Measurements from ENCODE around the gene GSTT2B. TPM values are rescaled to one million over a fixed set of nuclear protein-coding genes. Genes with fewer than 3 reads are reported as not detected.

The GSTT2B gene
- total and polyA plus RNA-seq, 10 of the 15 experiments (the other 5 are each of a cell fraction or from before 2014, with no cell fraction given): 0.15 to 0.29 (median 0.21) TPM; not detected in 7

DNA sequence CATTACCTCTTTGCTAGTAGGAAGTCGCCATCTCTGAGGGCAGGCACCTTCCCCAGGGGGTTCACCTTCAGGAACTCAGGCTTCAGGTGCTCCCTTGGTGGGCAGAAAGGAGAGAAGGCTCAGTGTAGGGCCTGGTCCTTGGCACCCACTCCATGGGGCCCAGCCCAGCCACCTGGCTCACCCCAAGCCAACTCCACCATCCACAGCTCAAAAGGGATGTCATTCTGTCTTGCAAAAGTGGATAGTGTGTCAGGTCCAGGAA is 47.0 kb upstream of the GSTT2B start:
- Histone ChIP-seq H3K27ac (ENCODE audit: control insufficient read depth, insufficient read depth) (no peak overlapping the region), H3K9ac (ENCODE audit: control insufficient read depth, insufficient read depth, low read length) (no peak overlapping the region), H3K4me1 (ENCODE audit: control insufficient read depth, insufficient read depth, low read length) (no peaks in the 10 kb centered on the region), H3K27me3 (replicated peaks in 1 of 2; ENCODE audit: control insufficient read depth in 2 of 2, insufficient read depth in 2 of 2, low read length in 1 of 2) (no peaks in the 10 kb centered on the region), H3K36me3 (ENCODE audit: control insufficient read depth in 2 of 2, insufficient read depth in 2 of 2, low read length in 1 of 2) (no peaks in the 10 kb centered on the region), H3K79me2 (ENCODE audit: control insufficient read depth, insufficient read depth, low read length) (peaks cover 18% of the 10 kb centered on the region), H3K4me2 (ENCODE audit: control insufficient read depth, insufficient read depth) (no peak overlapping the region), H3K4me3 (no peak overlapping the region), H2AFZ (ENCODE audit: control insufficient read depth, low read depth, low read length) (no peak overlapping the region), H3K9me3 (replicated peaks; ENCODE audit: control insufficient read depth, insufficient read depth, low read length) (no peaks in the 10 kb centered on the region), H4K20me1 (ENCODE audit: control insufficient read depth, insufficient read depth) (no peaks in the 10 kb centered on the region)
- no peak for FAIRE-seq
- intact Hi-C loops (cut with micrococcal nuclease; ENCODE audit: unreplicated experiment) (loop anchor here (10.0 kb wide), 1 partner anchor 63 kb away; no protein-coding TSS in a partner anchor), in situ Hi-C loops (cut with MboI) (loop anchor here (5.0 kb wide), 1 partner anchor 71 kb away; no protein-coding TSS in a partner anchor)
- ATAC-seq: no peak
- CTCF ChIA-PET: interaction anchor here (0.6 to 1.2 kb wide), 2 partner anchors 149 to 500 kb away, joined by 3 to 4 read pairs; no protein-coding TSS in a partner anchor
- DNase-seq (ENCODE audit: low read depth, low spot score): no peak
- SMC1A ChIA-PET (ENCODE audit: uncharacterized antibody, unreplicated experiment): no interaction called here
- no TSS peak for BruUV-seq (replicated peaks)
- POLR2A ChIA-PET: no interaction called here
- WGBS (ENCODE audit: insufficient coverage, insufficient replicate concordance, low lambda C conversion rate, missing lambda C conversion rate): 0% methylated on average over 1 of the region's 1 CpG
- TF ChIP-seq PAX8 (IDR thresholded peaks at IDR 0.05) (no peak), NFYA (IDR thresholded peaks at IDR 0.05; ENCODE audit: borderline replicate concordance, low read depth, low read length) (no peak), POLR2AphosphoS2 (IDR thresholded peaks at IDR 0.05; ENCODE audit: low read depth, low read length) (no peak)
- RAD21 ChIA-PET (ENCODE audit: unreplicated experiment): no interaction called here

DNA sequence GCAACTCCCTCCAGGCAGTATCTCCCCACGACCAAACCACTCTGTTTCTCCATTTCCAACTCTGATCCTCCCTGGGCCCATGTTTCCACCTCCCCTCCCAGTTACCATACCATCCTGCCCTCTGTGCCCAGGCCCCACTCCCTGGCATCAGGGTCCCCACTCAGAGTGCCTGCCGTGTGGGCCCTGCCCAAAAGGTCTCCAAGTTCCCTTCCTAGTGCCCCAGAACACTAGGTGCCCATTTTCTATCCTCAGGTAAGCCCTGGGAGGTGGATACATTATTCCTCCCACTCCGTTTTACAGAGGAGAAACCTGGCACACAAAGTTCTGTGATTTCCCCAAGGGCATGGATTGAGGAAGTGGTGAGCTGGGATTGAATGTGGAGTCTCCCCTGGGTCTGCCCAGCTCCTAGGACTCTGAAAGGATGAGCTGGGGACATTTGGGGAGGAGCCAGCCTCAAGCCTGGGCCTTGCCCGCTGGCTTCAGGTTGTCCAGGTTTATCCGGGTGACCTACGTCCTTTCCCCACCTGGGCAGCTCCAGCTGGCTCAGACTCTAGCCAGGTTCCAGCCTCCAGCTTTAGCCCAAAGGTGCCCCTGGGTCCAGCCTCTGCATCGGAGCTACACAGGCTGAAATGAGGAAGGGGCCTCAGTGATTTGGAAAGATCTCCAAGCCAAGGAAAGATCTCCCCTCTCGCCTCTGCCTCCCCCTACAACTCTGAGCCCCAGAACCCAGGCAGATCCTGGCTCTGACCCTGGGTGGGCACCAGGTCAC is 46.4 kb upstream of the GSTT2B start:
- no peak overlapping the region for H3K4me3 ChIP-seq
- no peaks in the 10 kb centered on the region for H3K4me1 ChIP-seq (ENCODE audit: control insufficient read depth, insufficient read depth, low read length)
- POLR2A ChIA-PET: no interaction called here
- H3K9ac ChIP-seq (ENCODE audit: control insufficient read depth, insufficient read depth, low read length): no peak overlapping the region
- CTCF ChIA-PET: interaction anchor here (0.6 to 1.2 kb wide), 3 partner anchors 149 to 501 kb away, joined by 3 to 4 read pairs (median 3); no protein-coding TSS in a partner anchor
- H3K27ac ChIP-seq (ENCODE audit: control insufficient read depth, insufficient read depth): no peak overlapping the region
- SMC1A ChIA-PET (ENCODE audit: uncharacterized antibody, unreplicated experiment): no interaction called here
- H3K27me3 ChIP-seq (replicated peaks in 1 of 2; ENCODE audit: control insufficient read depth in 2 of 2, insufficient read depth in 2 of 2, low read length in 1 of 2): no peaks in the 10 kb centered on the region
- H3K4me2 ChIP-seq (ENCODE audit: control insufficient read depth, insufficient read depth): no peak overlapping the region
- H3K9me3 ChIP-seq (replicated peaks; ENCODE audit: control insufficient read depth, insufficient read depth, low read length): no peaks in the 10 kb centered on the region
- BruUV-seq (replicated peaks): no TSS peak
- in situ Hi-C loops (cut with MboI) (loop anchor here (5.0 kb wide), 1 partner anchor 70 kb away; no protein-coding TSS in a partner anchor), intact Hi-C loops (cut with micrococcal nuclease; ENCODE audit: unreplicated experiment) (loop anchor here (10.0 kb wide), 1 partner anchor 63 kb away; no protein-coding TSS in a partner anchor)
- no peaks in the 10 kb centered on the region for H3K36me3 ChIP-seq (ENCODE audit: control insufficient read depth in 2 of 2, insufficient read depth in 2 of 2, low read length in 1 of 2)
- RAD21 ChIA-PET (ENCODE audit: unreplicated experiment): no interaction called here
- H4K20me1 ChIP-seq (ENCODE audit: control insufficient read depth, insufficient read depth): no peaks in the 10 kb centered on the region
- peaks cover 14% of the 10 kb centered on the region for H3K79me2 ChIP-seq (ENCODE audit: control insufficient read depth, insufficient read depth, low read length)
- no peak for ATAC-seq
- H2AFZ ChIP-seq (ENCODE audit: control insufficient read depth, low read depth, low read length): no peak overlapping the region
- FAIRE-seq: no peak
- 28% methylated on average over 8 of the region's 8 CpGs for WGBS (ENCODE audit: insufficient coverage, insufficient replicate concordance, low lambda C conversion rate, missing lambda C conversion rate)
- DNase-seq (ENCODE audit: low read depth, low spot score): no peak
- no peak for TF ChIP-seq POLR2AphosphoS2 (IDR thresholded peaks at IDR 0.05; ENCODE audit: low read depth, low read length)
- TF ChIP-seq HDAC6 (IDR thresholded peaks at IDR 0.05; ENCODE audit: unreplicated experiment): no peak
- TF ChIP-seq POU2F2 (IDR thresholded peaks at IDR 0.05; ENCODE audit: borderline replicate concordance, low read depth, low read length): no peak
- TF ChIP-seq SIN3A (IDR thresholded peaks at IDR 0.05; ENCODE audit: low read depth, low read length): no peak
- TF ChIP-seq MEF2A (IDR thresholded peaks at IDR 0.05; ENCODE audit: insufficient read depth, low read depth, low read length): no peak
- no peak for TF ChIP-seq RAD21 (IDR thresholded peaks at IDR 0.05; ENCODE audit: insufficient read depth, low read depth, low read length)
- no peak for TF ChIP-seq RCOR1 (conservative IDR thresholded peaks at IDR 0.05; ENCODE audit: low read depth, low read length)
- no peak for TF ChIP-seq NFYA (IDR thresholded peaks at IDR 0.05; ENCODE audit: borderline replicate concordance, low read depth, low read length)
- no peak for TF ChIP-seq CHD1 (IDR thresholded peaks at IDR 0.05; ENCODE audit: low read depth, low read length)
- no peak for TF ChIP-seq LARP7 (IDR thresholded peaks at IDR 0.05)
- no peak for TF ChIP-seq FOXM1 (IDR thresholded peaks at IDR 0.05; ENCODE audit: low read depth, low read length)
- no peak for TF ChIP-seq HDGF (IDR thresholded peaks at IDR 0.05)
- TF ChIP-seq, protein P1, sequence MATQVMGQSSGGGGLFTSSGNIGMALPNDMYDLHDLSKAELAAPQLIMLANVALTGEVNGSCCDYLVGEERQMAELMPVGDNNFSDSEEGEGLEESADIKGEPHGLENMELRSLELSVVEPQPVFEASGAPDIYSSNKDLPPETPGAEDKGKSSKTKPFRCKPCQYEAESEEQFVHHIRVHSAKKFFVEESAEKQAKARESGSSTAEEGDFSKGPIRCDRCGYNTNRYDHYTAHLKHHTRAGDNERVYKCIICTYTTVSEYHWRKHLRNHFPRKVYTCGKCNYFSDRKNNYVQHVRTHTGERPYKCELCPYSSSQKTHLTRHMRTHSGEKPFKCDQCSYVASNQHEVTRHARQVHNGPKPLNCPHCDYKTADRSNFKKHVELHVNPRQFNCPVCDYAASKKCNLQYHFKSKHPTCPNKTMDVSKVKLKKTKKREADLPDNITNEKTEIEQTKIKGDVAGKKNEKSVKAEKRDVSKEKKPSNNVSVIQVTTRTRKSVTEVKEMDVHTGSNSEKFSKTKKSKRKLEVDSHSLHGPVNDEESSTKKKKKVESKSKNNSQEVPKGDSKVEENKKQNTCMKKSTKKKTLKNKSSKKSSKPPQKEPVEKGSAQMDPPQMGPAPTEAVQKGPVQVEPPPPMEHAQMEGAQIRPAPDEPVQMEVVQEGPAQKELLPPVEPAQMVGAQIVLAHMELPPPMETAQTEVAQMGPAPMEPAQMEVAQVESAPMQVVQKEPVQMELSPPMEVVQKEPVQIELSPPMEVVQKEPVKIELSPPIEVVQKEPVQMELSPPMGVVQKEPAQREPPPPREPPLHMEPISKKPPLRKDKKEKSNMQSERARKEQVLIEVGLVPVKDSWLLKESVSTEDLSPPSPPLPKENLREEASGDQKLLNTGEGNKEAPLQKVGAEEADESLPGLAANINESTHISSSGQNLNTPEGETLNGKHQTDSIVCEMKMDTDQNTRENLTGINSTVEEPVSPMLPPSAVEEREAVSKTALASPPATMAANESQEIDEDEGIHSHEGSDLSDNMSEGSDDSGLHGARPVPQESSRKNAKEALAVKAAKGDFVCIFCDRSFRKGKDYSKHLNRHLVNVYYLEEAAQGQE (IDR thresholded peaks at IDR 0.05; ENCODE audit: low read depth, low read length): no peak
- no peak for TF ChIP-seq SRF (IDR thresholded peaks at IDR 0.05; ENCODE audit: low read depth in 2 of 2, low read length in 2 of 2)
